WTC11 (cell line): Measurements from ENCODE around the gene MIPOL1. TPM values are rescaled to one million over a fixed set of nuclear protein-coding genes. Genes with fewer than 3 reads are reported as not detected.

Source experiments
- ATAC-seq: fragments of 200-7000 bp; cut with Tn5 transposase; 2 replicates; pipeline ENCODE4 v1.10.0; 2021; ENCODE audit warnings: mild to moderate bottlenecking, moderate library complexity
- CTCF ChIA-PET: fragments of 300-600 bp; sonication (Branson Sonifier 250); formaldehyde crosslinking; loops from one replicate; lab custom pipeline; 2021; ENCODE audit warnings: antibody characterized with exemption; lab: Charles Lee
- POLR2A ChIA-PET: fragments of 350-600 bp; sonication (Branson Sonifier 250); formaldehyde crosslinking; loops from one replicate; lab custom pipeline; 2021; ENCODE audit warnings: antibody characterized with exemption; lab: Charles Lee
- DNase-seq: peaks from one replicate; pipeline ENCODE4 v3.0.0; 2021; ENCODE audit warnings: low spot score
- H3K27ac Mint-ChIP-seq: 2 replicates; pipeline ENCODE4 v1.8.0; 2021; ENCODE audit warnings: mixed read lengths
- H3K27me3 Mint-ChIP-seq: 2 replicates; pipeline ENCODE4 v1.8.0; 2021; ENCODE audit warnings: low read depth, mild to moderate bottlenecking, moderate library complexity, mixed read lengths
- H3K36me3 Mint-ChIP-seq: 2 replicates; pipeline ENCODE4 v1.8.0; 2021; ENCODE audit warnings: mixed read lengths
- H3K4me1 Mint-ChIP-seq: 2 replicates; pipeline ENCODE4 v1.8.0; 2022; ENCODE audit warnings: mixed read lengths
- H3K4me3 Mint-ChIP-seq: 2 replicates; pipeline ENCODE4 v1.8.0; 2021; ENCODE audit warnings: mild to moderate bottlenecking, moderate library complexity, mixed read lengths
- H3K9me3 Mint-ChIP-seq: 2 replicates; pipeline ENCODE4 v1.8.0; 2021; ENCODE audit warnings: mixed read lengths
- AFF4 ChIP-seq: sonication (generic); formaldehyde crosslinking; IDR thresholded peaks from 2 replicates; pipeline ENCODE4 v1.8.1; 2023; ENCODE audit warnings: mild to moderate bottlenecking, missing genetic modification reagents, borderline replicate concordance
- CREM ChIP-seq: sonication (generic); formaldehyde crosslinking; IDR thresholded peaks from 2 replicates; pipeline ENCODE4 v1.8.1; 2022; ENCODE audit warnings: mild to moderate bottlenecking, missing genetic modification reagents, moderate library complexity
- ELF4 ChIP-seq: sonication (generic); formaldehyde crosslinking; IDR thresholded peaks from 2 replicates; pipeline ENCODE4 v1.8.1; 2022; ENCODE audit warnings: low read depth, mild to moderate bottlenecking, moderate library complexity, missing genetic modification reagents
- FOXP1 ChIP-seq: sonication (generic); formaldehyde crosslinking; IDR thresholded peaks from 2 replicates; pipeline ENCODE4 v1.8.0; 2022; ENCODE audit warnings: missing genetic modification reagents, mild to moderate bottlenecking, moderate library complexity, borderline replicate concordance
- HMGA2 ChIP-seq: fragments of 250-450 bp; sonication (Bioruptor Pico); IDR thresholded peaks from 2 replicates; pipeline ENCODE4 v1.4.0; 2021; ENCODE audit warnings: mild to moderate bottlenecking, moderate library complexity
- HMGXB4 ChIP-seq: sonication (generic); formaldehyde crosslinking; IDR thresholded peaks from 2 replicates; pipeline ENCODE4 v1.8.1; 2023; ENCODE audit warnings: mild to moderate bottlenecking, moderate library complexity, missing genetic modification reagents
- JAZF1 ChIP-seq: fragments of 250-450 bp; sonication (Bioruptor Pico); IDR thresholded peaks from 2 replicates; pipeline ENCODE4 v1.9.0; 2021; ENCODE audit warnings: moderate library complexity, mild to moderate bottlenecking, inconsistent platforms
- PREB ChIP-seq: sonication (generic); formaldehyde crosslinking; IDR thresholded peaks from 2 replicates; pipeline ENCODE4 v1.8.1; 2022; ENCODE audit warnings: mild to moderate bottlenecking, missing genetic modification reagents, moderate library complexity, borderline replicate concordance
- PRRX2 ChIP-seq: fragments of 250-450 bp; sonication (Bioruptor Pico); IDR thresholded peaks from 2 replicates; pipeline ENCODE4 v1.8.0; 2021; ENCODE audit warnings: mild to moderate bottlenecking
- RELA ChIP-seq: sonication (generic); formaldehyde crosslinking; IDR thresholded peaks from 2 replicates; pipeline ENCODE4 v1.8.1; 2022; ENCODE audit warnings: missing genetic modification reagents, mild to moderate bottlenecking, borderline replicate concordance
- TCF7 ChIP-seq: sonication (generic); formaldehyde crosslinking; IDR thresholded peaks from 2 replicates; pipeline ENCODE4 v1.8.0; 2022; ENCODE audit warnings: mild to moderate bottlenecking, low read depth, missing genetic modification reagents, moderate library complexity
- TEAD1 ChIP-seq: sonication (generic); formaldehyde crosslinking; IDR thresholded peaks from 2 replicates; pipeline ENCODE4 v1.8.0; 2022; ENCODE audit warnings: mild to moderate bottlenecking, missing genetic modification reagents
- USF1 ChIP-seq: sonication (generic); formaldehyde crosslinking; IDR thresholded peaks from 2 replicates; pipeline ENCODE4 v1.8.0; 2022; ENCODE audit warnings: mild to moderate bottlenecking, missing genetic modification reagents
- ZMAT4 ChIP-seq: fragments of 250-450 bp; sonication (Bioruptor Pico); IDR thresholded peaks from 2 replicates; pipeline ENCODE4 v1.9.0; 2021; ENCODE audit warnings: mild to moderate bottlenecking
- ZNF281 ChIP-seq: sonication (generic); formaldehyde crosslinking; IDR thresholded peaks from 2 replicates; pipeline ENCODE4 v1.8.0; 2023; ENCODE audit warnings: mild to moderate bottlenecking, missing genetic modification reagents
- ZNF416 ChIP-seq: fragments of 250-450 bp; sonication (Bioruptor Pico); IDR thresholded peaks from 2 replicates; pipeline ENCODE4 v1.9.0; 2021; ENCODE audit warnings: mild to moderate bottlenecking, inconsistent platforms
- ZSCAN18 ChIP-seq: fragments of 250-450 bp; sonication (Bioruptor Pico); IDR thresholded peaks from 2 replicates; pipeline ENCODE4 v2.1.2; 2022; ENCODE audit warnings: mild to moderate bottlenecking, moderate library complexity
- total RNA-seq: library from RNA; stranded (reverse); gene quantifications from 3 replicates; pipeline ENCODE4 v1.2.3, GENCODE V29; 2021

MIPOL1 gene
- total RNA-seq, 1 experiment from 2014 or later = 13.1 TPM

- no peak for TF ChIP-seq ZNF281
- no peak for TF ChIP-seq TEAD1 (CRISPR knock-in tag)
- no peak for TF ChIP-seq HMGA2 (CRISPR knock-in tag)
- no peak for TF ChIP-seq RELA (CRISPR knock-in tag)
Observed at GRCh38 chr14:37168721-37169120, 29.0 kb upstream of the MIPOL1 start (continued).

GRCh38 chr14:37170237-37170636 lies 27.5 kb upstream of the MIPOL1 start:
- no peak for DNase-seq
- ChIA-PET POLR2A (no interaction called here), CTCF (interaction anchor here (0.7 kb wide), 1 partner anchor 19 kb away, joined by 3 read pairs; no protein-coding TSS in a partner anchor)
- H3K9me3 Mint-ChIP-seq = no peaks in the 10 kb centered on the region
- TF ChIP-seq USF1 = no peak
- no peak for TF ChIP-seq AFF4 (CRISPR knock-in tag)
- no peak for TF ChIP-seq JAZF1
- TF ChIP-seq TCF7 (CRISPR knock-in tag) = no peak
- TF ChIP-seq ZNF416 (CRISPR knock-in tag) = no peak
- no peak for TF ChIP-seq PREB (CRISPR knock-in tag)
- TF ChIP-seq HMGXB4 (CRISPR knock-in tag) = no peak
- no peak for TF ChIP-seq CREM (CRISPR knock-in tag)
- TF ChIP-seq FOXP1 = no peak
- TF ChIP-seq ELF4 (CRISPR knock-in tag) = no peak
- TF ChIP-seq ZSCAN18 (CRISPR knock-in tag) = no peak
- no peak for TF ChIP-seq PRRX2 (CRISPR knock-in tag)
- no peak for TF ChIP-seq ZMAT4 (CRISPR knock-in tag)
- peaks cover 60% of the 10 kb centered on the region for H3K4me1 Mint-ChIP-seq
- H3K36me3 Mint-ChIP-seq = no peaks in the 10 kb centered on the region
- no peaks in the 10 kb centered on the region; the same call in 1 of the 2 replicates for H3K27me3 Mint-ChIP-seq
- H3K4me3 Mint-ChIP-seq = peak overlapping the region; percentile 43
- ATAC-seq = no peak
- H3K27ac Mint-ChIP-seq = no peak overlapping the region
